HEK293 (cell line): ENCODE data around the gene KPTN.

Experiments
- GLI4 ChIP-seq: fragments of 450-650 bp; formaldehyde crosslinking; IDR thresholded peaks from 2 replicates; pipeline ENCODE4 v1.5.1; 2016; ENCODE audit warnings: missing biosample characterization, missing genetic modification characterization
- KLF10 ChIP-seq: fragments of 450-650 bp; IDR thresholded peaks from 2 replicates; pipeline ENCODE4 v1.5.1; 2018; ENCODE audit warnings: missing biosample characterization, mild to moderate bottlenecking, missing genetic modification characterization
- KLF8 ChIP-seq: fragments of 450-650 bp; formaldehyde crosslinking; IDR thresholded peaks from 2 replicates; pipeline ENCODE4 v1.5.1; 2016; ENCODE audit warnings: missing biosample characterization, missing genetic modification characterization
- MZF1 ChIP-seq: fragments of 450-650 bp; formaldehyde crosslinking; IDR thresholded peaks from 2 replicates; pipeline ENCODE4 v1.5.1; 2017; ENCODE audit warnings: missing biosample characterization, missing genetic modification characterization, borderline replicate concordance
- OSR2 ChIP-seq: fragments of 450-650 bp; formaldehyde crosslinking; IDR thresholded peaks from 2 replicates; pipeline ENCODE4 v1.5.1; 2016; ENCODE audit warnings: missing biosample characterization, missing genetic modification characterization
- SP3 ChIP-seq: fragments of 450-650 bp; formaldehyde crosslinking; IDR thresholded peaks from 2 replicates; pipeline ENCODE4 v1.5.1; 2016; ENCODE audit warnings: missing biosample characterization, missing genetic modification characterization
- ZFP41 ChIP-seq: fragments of 450-650 bp; formaldehyde crosslinking; IDR thresholded peaks from 2 replicates; pipeline ENCODE4 v1.5.1; 2016; ENCODE audit warnings: missing biosample characterization, missing genetic modification characterization, borderline replicate concordance
- ZNF10 ChIP-seq: fragments of 450-650 bp; formaldehyde crosslinking; IDR thresholded peaks from 2 replicates; pipeline ENCODE4 v1.5.1; 2017; ENCODE audit warnings: missing biosample characterization, missing genetic modification characterization
- ZNF114 ChIP-seq: fragments of 450-650 bp; formaldehyde crosslinking; IDR thresholded peaks from 2 replicates; pipeline ENCODE4 v1.5.0; 2017; ENCODE audit warnings: missing biosample characterization, missing genetic modification characterization
- ZNF24 ChIP-seq: fragments of 450-650 bp; formaldehyde crosslinking; IDR thresholded peaks from 2 replicates; pipeline ENCODE4 v1.5.1; 2016; ENCODE audit warnings: missing biosample characterization, missing genetic modification characterization
- ZNF274 ChIP-seq, 2 experiments: fragments of 200-500 bp in 1 of 2; fragments of 450-650 bp in 1 of 2; sonication (Bioruptor generic) in 1 of 2; formaldehyde crosslinking in 1 of 2; IDR thresholded peaks; 2 replicates each; pipeline versions ENCODE4 v1.5.1 to v1.6.1; 2014 to 2016; ENCODE audit warnings: borderline replicate concordance in 1 of 2, inconsistent platforms in 1 of 2, low read length in 1 of 2, missing biosample characterization in 1 of 2, missing genetic modification characterization in 1 of 2
- ZNF302 ChIP-seq: fragments of 450-650 bp; formaldehyde crosslinking; IDR thresholded peaks from 2 replicates; pipeline ENCODE4 v1.5.1; 2016; ENCODE audit warnings: missing biosample characterization, missing genetic modification characterization, low read depth
- ZNF510 ChIP-seq: fragments of 450-650 bp; formaldehyde crosslinking; IDR thresholded peaks from 2 replicates; pipeline ENCODE4 v1.5.1; 2018; ENCODE audit warnings: mild to moderate bottlenecking, missing genetic modification characterization, missing biosample characterization; ENCODE audit not compliant: insufficient replicate concordance
- ZNF610 ChIP-seq: fragments of 450-650 bp; formaldehyde crosslinking; IDR thresholded peaks from 2 replicates; pipeline ENCODE4 v1.5.1; 2016; ENCODE audit warnings: missing biosample characterization, missing genetic modification characterization, borderline replicate concordance
- ZNF629 ChIP-seq: fragments of 450-650 bp; formaldehyde crosslinking; IDR thresholded peaks from 2 replicates; pipeline ENCODE4 v1.5.1; 2017; ENCODE audit warnings: missing biosample characterization, missing genetic modification characterization
- ZNF707 ChIP-seq: fragments of 450-650 bp; formaldehyde crosslinking; IDR thresholded peaks from 2 replicates; pipeline ENCODE4 v1.5.1; 2016; ENCODE audit warnings: missing biosample characterization, missing genetic modification characterization
- ZNF76 ChIP-seq: fragments of 450-650 bp; formaldehyde crosslinking; IDR thresholded peaks from 2 replicates; pipeline ENCODE4; 2016; ENCODE audit warnings: low read depth, missing biosample characterization, missing genetic modification characterization, borderline replicate concordance
- ZNF768 ChIP-seq: fragments of 450-650 bp; formaldehyde crosslinking; IDR thresholded peaks from 2 replicates; pipeline ENCODE4 v1.5.1; 2018; ENCODE audit warnings: missing biosample characterization, mild to moderate bottlenecking, missing genetic modification characterization
- ZXDB ChIP-seq: fragments of 450-650 bp; formaldehyde crosslinking; IDR thresholded peaks from 2 replicates; pipeline ENCODE4 v1.5.1; 2016; ENCODE audit warnings: missing biosample characterization, missing genetic modification characterization
- TF ChIP-seq, protein P1 (sequence below): fragments of 450-650 bp; IDR thresholded peaks from 2 replicates; pipeline ENCODE4 v1.5.1; 2018; ENCODE audit warnings: missing biosample characterization, mild to moderate bottlenecking, missing genetic modification characterization
- TF ChIP-seq, protein P2 (sequence below): fragments of 450-650 bp; formaldehyde crosslinking; IDR thresholded peaks from 2 replicates; pipeline ENCODE4 v1.5.1; 2016; ENCODE audit warnings: missing biosample characterization, missing genetic modification characterization
- TF ChIP-seq, protein P3 (sequence below): sonication (generic); formaldehyde crosslinking; IDR thresholded peaks from 2 replicates; pipeline ENCODE4 v1.8.1; 2022; ENCODE audit warnings: mild to moderate bottlenecking, moderate library complexity, missing genetic modification reagents
- TF ChIP-seq, protein P4 (sequence below): fragments of 450-650 bp; formaldehyde crosslinking; IDR thresholded peaks from 2 replicates; pipeline ENCODE4 v1.5.1; 2016; ENCODE audit warnings: missing biosample characterization, missing genetic modification characterization
- TF ChIP-seq, protein P5 (sequence below): fragments of 450-650 bp; formaldehyde crosslinking; conservative IDR thresholded peaks from 2 replicates; pipeline ENCODE4 v1.5.1; 2016; ENCODE audit warnings: low read depth, missing biosample characterization, missing genetic modification characterization
- TF ChIP-seq, protein P6 (sequence below): fragments of 450-650 bp; formaldehyde crosslinking; IDR thresholded peaks from 2 replicates; pipeline ENCODE4 v1.5.1; 2016; ENCODE audit warnings: missing biosample characterization, missing genetic modification characterization

Gene KPTN

DNA sequence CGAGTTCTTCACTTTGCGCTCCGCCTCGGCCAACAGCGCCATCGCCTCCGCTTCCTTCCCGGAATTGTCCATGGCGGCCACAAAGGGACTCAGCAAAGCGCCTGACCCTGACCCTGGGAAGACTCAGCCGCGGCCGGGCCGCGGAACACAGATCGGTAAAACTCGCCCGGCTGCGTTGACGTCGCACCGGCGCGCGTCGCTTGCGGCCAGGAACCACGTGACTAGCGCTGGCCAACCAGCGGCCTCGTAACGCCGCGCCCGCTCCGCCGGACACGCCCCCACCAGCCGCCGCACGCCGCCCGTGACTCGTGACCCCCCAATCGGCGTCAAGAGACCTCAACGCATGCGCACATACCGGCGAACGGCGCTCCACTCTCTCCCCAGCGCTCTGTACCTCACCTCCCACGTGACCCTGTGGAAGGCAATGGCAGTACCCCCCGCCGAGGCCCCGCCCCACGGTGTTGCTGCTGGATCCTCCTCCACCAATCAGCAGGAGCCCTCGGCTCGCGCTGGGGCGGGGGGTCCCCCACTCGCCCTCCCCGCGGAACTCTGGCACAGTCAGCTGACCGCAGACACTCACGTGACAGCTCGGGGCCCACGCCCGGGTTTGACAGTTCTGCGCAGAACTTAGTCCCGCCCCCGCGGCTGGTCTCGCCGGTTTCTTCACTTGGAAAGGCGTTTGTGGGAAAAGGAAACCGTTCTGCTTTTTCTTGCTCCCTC is 31.0 kb upstream of the KPTN start, which contains the start of gene NAPA (continued):
- TF ChIP-seq MZF1 (tag by site-specific recombination) (no peak), ZNF10 (no peak), ZNF768 (tag by site-specific recombination) (no peak), KLF8 (tag by site-specific recombination) (peak; percentile 92), ZNF76 (tag by site-specific recombination) (peak; percentile 55; the same call in 1 of the 2 replicates), ZNF610 (0 out of 2 replicates have a peak, but pooled peaks have one; percentile 6), ZNF629 (tag by site-specific recombination) (peak; percentile 50; the same call in 1 of the 2 replicates), ZXDB (tag by site-specific recombination) (peak; percentile 82), ZNF24 (tag by site-specific recombination) (peak; percentile 97), ZNF302 (tag by site-specific recombination) (no peak), ZNF510 (no peak), ZNF274 (IDR thresholded peaks at IDR 0.05; ENCODE audit: low read length) (no peak), ZNF274 (tag by site-specific recombination; IDR thresholded peaks at IDR 0.05; ENCODE audit: borderline replicate concordance) (no peak), KLF10 (tag by site-specific recombination) (peak; percentile 90), SP3 (tag by site-specific recombination) (peak; percentile 96), GLI4 (tag by site-specific recombination) (no peak), OSR2 (tag by site-specific recombination) (no peak), ZNF707 (tag by site-specific recombination) (no peak), ZNF114 (no peak), ZFP41 (no peak)
- TF ChIP-seq, protein P1, sequence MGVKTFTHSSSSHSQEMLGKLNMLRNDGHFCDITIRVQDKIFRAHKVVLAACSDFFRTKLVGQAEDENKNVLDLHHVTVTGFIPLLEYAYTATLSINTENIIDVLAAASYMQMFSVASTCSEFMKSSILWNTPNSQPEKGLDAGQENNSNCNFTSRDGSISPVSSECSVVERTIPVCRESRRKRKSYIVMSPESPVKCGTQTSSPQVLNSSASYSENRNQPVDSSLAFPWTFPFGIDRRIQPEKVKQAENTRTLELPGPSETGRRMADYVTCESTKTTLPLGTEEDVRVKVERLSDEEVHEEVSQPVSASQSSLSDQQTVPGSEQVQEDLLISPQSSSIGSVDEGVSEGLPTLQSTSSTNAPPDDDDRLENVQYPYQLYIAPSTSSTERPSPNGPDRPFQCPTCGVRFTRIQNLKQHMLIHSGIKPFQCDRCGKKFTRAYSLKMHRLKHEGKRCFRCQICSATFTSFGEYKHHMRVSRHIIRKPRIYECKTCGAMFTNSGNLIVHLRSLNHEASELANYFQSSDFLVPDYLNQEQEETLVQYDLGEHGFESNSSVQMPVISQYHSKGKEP (tag by site-specific recombination): no peak
- TF ChIP-seq, protein P2, sequence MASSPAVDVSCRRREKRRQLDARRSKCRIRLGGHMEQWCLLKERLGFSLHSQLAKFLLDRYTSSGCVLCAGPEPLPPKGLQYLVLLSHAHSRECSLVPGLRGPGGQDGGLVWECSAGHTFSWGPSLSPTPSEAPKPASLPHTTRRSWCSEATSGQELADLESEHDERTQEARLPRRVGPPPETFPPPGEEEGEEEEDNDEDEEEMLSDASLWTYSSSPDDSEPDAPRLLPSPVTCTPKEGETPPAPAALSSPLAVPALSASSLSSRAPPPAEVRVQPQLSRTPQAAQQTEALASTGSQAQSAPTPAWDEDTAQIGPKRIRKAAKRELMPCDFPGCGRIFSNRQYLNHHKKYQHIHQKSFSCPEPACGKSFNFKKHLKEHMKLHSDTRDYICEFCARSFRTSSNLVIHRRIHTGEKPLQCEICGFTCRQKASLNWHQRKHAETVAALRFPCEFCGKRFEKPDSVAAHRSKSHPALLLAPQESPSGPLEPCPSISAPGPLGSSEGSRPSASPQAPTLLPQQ (tag by site-specific recombination): peak; percentile 97
- TF ChIP-seq, protein P3, sequence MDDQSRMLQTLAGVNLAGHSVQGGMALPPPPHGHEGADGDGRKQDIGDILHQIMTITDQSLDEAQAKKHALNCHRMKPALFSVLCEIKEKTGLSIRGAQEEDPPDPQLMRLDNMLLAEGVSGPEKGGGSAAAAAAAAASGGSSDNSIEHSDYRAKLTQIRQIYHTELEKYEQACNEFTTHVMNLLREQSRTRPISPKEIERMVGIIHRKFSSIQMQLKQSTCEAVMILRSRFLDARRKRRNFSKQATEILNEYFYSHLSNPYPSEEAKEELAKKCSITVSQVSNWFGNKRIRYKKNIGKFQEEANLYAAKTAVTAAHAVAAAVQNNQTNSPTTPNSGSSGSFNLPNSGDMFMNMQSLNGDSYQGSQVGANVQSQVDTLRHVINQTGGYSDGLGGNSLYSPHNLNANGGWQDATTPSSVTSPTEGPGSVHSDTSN (CRISPR knock-in tag): no peak
- TF ChIP-seq, protein P4, sequence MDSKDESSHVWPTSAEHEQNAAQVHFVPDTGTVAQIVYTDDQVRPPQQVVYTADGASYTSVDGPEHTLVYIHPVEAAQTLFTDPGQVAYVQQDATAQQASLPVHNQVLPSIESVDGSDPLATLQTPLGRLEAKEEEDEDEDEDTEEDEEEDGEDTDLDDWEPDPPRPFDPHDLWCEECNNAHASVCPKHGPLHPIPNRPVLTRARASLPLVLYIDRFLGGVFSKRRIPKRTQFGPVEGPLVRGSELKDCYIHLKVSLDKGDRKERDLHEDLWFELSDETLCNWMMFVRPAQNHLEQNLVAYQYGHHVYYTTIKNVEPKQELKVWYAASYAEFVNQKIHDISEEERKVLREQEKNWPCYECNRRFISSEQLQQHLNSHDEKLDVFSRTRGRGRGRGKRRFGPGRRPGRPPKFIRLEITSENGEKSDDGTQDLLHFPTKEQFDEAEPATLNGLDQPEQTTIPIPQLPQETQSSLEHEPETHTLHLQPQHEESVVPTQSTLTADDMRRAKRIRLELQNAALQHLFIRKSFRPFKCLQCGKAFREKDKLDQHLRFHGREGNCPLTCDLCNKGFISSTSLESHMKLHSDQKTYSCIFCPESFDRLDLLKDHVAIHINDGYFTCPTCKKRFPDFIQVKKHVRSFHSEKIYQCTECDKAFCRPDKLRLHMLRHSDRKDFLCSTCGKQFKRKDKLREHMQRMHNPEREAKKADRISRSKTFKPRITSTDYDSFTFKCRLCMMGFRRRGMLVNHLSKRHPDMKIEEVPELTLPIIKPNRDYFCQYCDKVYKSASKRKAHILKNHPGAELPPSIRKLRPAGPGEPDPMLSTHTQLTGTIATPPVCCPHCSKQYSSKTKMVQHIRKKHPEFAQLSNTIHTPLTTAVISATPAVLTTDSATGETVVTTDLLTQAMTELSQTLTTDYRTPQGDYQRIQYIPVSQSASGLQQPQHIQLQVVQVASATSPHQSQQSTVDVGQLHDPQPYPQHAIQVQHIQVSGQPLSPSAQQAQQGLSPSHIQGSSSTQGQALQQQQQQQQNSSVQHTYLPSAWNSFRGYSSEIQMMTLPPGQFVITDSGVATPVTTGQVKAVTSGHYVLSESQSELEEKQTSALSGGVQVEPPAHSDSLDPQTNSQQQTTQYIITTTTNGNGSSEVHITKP (tag by site-specific recombination): peak; percentile 66
- TF ChIP-seq, protein P5, sequence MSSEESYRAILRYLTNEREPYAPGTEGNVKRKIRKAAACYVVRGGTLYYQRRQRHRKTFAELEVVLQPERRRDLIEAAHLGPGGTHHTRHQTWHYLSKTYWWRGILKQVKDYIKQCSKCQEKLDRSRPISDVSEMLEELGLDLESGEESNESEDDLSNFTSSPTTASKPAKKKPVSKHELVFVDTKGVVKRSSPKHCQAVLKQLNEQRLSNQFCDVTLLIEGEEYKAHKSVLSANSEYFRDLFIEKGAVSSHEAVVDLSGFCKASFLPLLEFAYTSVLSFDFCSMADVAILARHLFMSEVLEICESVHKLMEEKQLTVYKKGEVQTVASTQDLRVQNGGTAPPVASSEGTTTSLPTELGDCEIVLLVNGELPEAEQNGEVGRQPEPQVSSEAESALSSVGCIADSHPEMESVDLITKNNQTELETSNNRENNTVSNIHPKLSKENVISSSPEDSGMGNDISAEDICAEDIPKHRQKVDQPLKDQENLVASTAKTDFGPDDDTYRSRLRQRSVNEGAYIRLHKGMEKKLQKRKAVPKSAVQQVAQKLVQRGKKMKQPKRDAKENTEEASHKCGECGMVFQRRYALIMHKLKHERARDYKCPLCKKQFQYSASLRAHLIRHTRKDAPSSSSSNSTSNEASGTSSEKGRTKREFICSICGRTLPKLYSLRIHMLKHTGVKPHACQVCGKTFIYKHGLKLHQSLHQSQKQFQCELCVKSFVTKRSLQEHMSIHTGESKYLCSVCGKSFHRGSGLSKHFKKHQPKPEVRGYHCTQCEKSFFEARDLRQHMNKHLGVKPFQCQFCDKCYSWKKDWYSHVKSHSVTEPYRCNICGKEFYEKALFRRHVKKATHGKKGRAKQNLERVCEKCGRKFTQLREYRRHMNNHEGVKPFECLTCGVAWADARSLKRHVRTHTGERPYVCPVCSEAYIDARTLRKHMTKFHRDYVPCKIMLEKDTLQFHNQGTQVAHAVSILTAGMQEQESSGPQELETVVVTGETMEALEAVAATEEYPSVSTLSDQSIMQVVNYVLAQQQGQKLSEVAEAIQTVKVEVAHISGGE (tag by site-specific recombination): peak; percentile 86
- TF ChIP-seq, protein P6, sequence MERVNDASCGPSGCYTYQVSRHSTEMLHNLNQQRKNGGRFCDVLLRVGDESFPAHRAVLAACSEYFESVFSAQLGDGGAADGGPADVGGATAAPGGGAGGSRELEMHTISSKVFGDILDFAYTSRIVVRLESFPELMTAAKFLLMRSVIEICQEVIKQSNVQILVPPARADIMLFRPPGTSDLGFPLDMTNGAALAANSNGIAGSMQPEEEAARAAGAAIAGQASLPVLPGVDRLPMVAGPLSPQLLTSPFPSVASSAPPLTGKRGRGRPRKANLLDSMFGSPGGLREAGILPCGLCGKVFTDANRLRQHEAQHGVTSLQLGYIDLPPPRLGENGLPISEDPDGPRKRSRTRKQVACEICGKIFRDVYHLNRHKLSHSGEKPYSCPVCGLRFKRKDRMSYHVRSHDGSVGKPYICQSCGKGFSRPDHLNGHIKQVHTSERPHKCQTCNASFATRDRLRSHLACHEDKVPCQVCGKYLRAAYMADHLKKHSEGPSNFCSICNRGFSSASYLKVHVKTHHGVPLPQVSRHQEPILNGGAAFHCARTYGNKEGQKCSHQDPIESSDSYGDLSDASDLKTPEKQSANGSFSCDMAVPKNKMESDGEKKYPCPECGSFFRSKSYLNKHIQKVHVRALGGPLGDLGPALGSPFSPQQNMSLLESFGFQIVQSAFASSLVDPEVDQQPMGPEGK (tag by site-specific recombination): peak; percentile 100
